ENCODE measurements around the gene FAM217B. TPM values are rescaled to one million over a fixed set of nuclear protein-coding genes. Genes with fewer than 3 reads are reported as not detected.

The FAM217B gene
- total RNA-seq, 1 donor from 2014 or later = 20.6 TPM

GRCh38 chr20:59940956-59941294 is 736 bp downstream of the FAM217B start:
- DNase-seq (ENCODE audit: low read depth) (no peak), FAIRE-seq (no peak)
- Mint-ChIP-seq H3K27ac (ENCODE audit: unreplicated experiment) (peak overlapping the region; percentile 93), H3K9me3 (ENCODE audit: unreplicated experiment) (no peaks in the 10 kb centered on the region), H3K27me3 (ENCODE audit: low read depth, unreplicated experiment) (no peaks in the 10 kb centered on the region), H3K36me3 (ENCODE audit: low read depth, unreplicated experiment) (no peaks in the 10 kb centered on the region), H3K4me3 (ENCODE audit: unreplicated experiment) (peak overlapping the region; percentile 97), H3K4me1 (ENCODE audit: low read depth, unreplicated experiment) (peaks cover 35% of the 10 kb centered on the region)
- TF ChIP-seq EZH2 (IDR thresholded peaks at IDR 0.05; ENCODE audit: insufficient read depth, low read length) = no peak
- TF ChIP-seq CTCF (IDR thresholded peaks at IDR 0.05; ENCODE audit: insufficient read depth, low read depth, low read length) = no peak
- peaks cover 14% of the 10 kb centered on the region for H4K20me1 ChIP-seq (ENCODE audit: insufficient read depth, low read length)
- no peaks in the 10 kb centered on the region for H3K27me3 ChIP-seq (ENCODE audit: insufficient read depth, low read length)
- H2AFZ ChIP-seq (ENCODE audit: low read depth, low read length) = peak overlapping the region; percentile 96
- peaks cover 19% of the 10 kb centered on the region for H3K79me2 ChIP-seq (ENCODE audit: insufficient read depth, low read length)
- peak overlapping the region; percentile 88 for H3K4me3 ChIP-seq (ENCODE audit: insufficient read depth, low read depth, low read length)
- peak overlapping the region; percentile 95 for H3K4me2 ChIP-seq (ENCODE audit: low read length)
- peak overlapping the region; percentile 90 for H3K9ac ChIP-seq (ENCODE audit: low read length)
- H3K27ac ChIP-seq (ENCODE audit: low read depth, low read length) = peak overlapping the region; percentile 85
- peaks cover 9% of the 10 kb centered on the region for H3K36me3 ChIP-seq (ENCODE audit: insufficient read depth, low read length)
- peaks cover 15% of the 10 kb centered on the region for H3K4me1 ChIP-seq (ENCODE audit: insufficient read depth, low read length)
- H3K9me3 ChIP-seq (ENCODE audit: insufficient read depth, low read depth, low read length) = no peaks in the 10 kb centered on the region

- Histone ChIP-seq H3K9me3 (ENCODE audit: insufficient read depth, low read depth, low read length) (no peaks in the 10 kb centered on the region), H3K4me1 (ENCODE audit: insufficient read depth, low read length) (peaks cover 15% of the 10 kb centered on the region), H4K20me1 (ENCODE audit: insufficient read depth, low read length) (peaks cover 10% of the 10 kb centered on the region), H3K27ac (ENCODE audit: low read depth, low read length) (no peak overlapping the region), H3K79me2 (ENCODE audit: insufficient read depth, low read length) (peaks cover 19% of the 10 kb centered on the region), H3K4me2 (ENCODE audit: low read length) (no peak overlapping the region), H3K4me3 (ENCODE audit: insufficient read depth, low read depth, low read length) (no peak overlapping the region), H2AFZ (ENCODE audit: low read depth, low read length) (no peak overlapping the region), H3K27me3 (ENCODE audit: insufficient read depth, low read length) (no peaks in the 10 kb centered on the region), H3K36me3 (ENCODE audit: insufficient read depth, low read length) (peaks cover 9% of the 10 kb centered on the region), H3K9ac (ENCODE audit: low read length) (no peak overlapping the region)
- FAIRE-seq (peak; percentile 32), DNase-seq (ENCODE audit: low read depth) (no peak)
- H3K4me3 Mint-ChIP-seq (ENCODE audit: unreplicated experiment) = no peak overlapping the region
- no peaks in the 10 kb centered on the region for H3K36me3 Mint-ChIP-seq (ENCODE audit: low read depth, unreplicated experiment)
- no peaks in the 10 kb centered on the region for H3K9me3 Mint-ChIP-seq (ENCODE audit: unreplicated experiment)
- no peaks in the 10 kb centered on the region for H3K27me3 Mint-ChIP-seq (ENCODE audit: low read depth, unreplicated experiment)
- no peak overlapping the region for H3K27ac Mint-ChIP-seq (ENCODE audit: unreplicated experiment)
- TF ChIP-seq CTCF (IDR thresholded peaks at IDR 0.05; ENCODE audit: insufficient read depth, low read depth, low read length) (no peak), EZH2 (IDR thresholded peaks at IDR 0.05; ENCODE audit: insufficient read depth, low read length) (no peak)
- peaks cover 39% of the 10 kb centered on the region for H3K4me1 Mint-ChIP-seq (ENCODE audit: low read depth, unreplicated experiment)
These were observed 2.1 kb downstream of the FAM217B start for GRCh38 chr20:59942245-59942644.

- Histone ChIP-seq H3K79me2 (ENCODE audit: insufficient read depth, low read length) (peaks cover 12% of the 10 kb centered on the region), H3K36me3 (ENCODE audit: insufficient read depth, low read length) (peaks cover 9% of the 10 kb centered on the region), H3K9me3 (ENCODE audit: insufficient read depth, low read depth, low read length) (no peaks in the 10 kb centered on the region), H4K20me1 (ENCODE audit: insufficient read depth, low read length) (no peaks in the 10 kb centered on the region), H3K27me3 (ENCODE audit: insufficient read depth, low read length) (no peaks in the 10 kb centered on the region), H2AFZ (ENCODE audit: low read depth, low read length) (no peak overlapping the region), H3K9ac (ENCODE audit: low read length) (no peak overlapping the region), H3K27ac (ENCODE audit: low read depth, low read length) (no peak overlapping the region), H3K4me1 (ENCODE audit: insufficient read depth, low read length) (no peaks in the 10 kb centered on the region), H3K4me2 (ENCODE audit: low read length) (no peak overlapping the region), H3K4me3 (ENCODE audit: insufficient read depth, low read depth, low read length) (no peak overlapping the region)
- Mint-ChIP-seq H3K27ac (ENCODE audit: unreplicated experiment) (no peak overlapping the region), H3K4me1 (ENCODE audit: low read depth, unreplicated experiment) (peaks cover 23% of the 10 kb centered on the region), H3K36me3 (ENCODE audit: low read depth, unreplicated experiment) (no peaks in the 10 kb centered on the region), H3K27me3 (ENCODE audit: low read depth, unreplicated experiment) (no peaks in the 10 kb centered on the region), H3K9me3 (ENCODE audit: unreplicated experiment) (no peaks in the 10 kb centered on the region), H3K4me3 (ENCODE audit: unreplicated experiment) (no peak overlapping the region)
- TF ChIP-seq EZH2 (IDR thresholded peaks at IDR 0.05; ENCODE audit: insufficient read depth, low read length) (no peak), CTCF (IDR thresholded peaks at IDR 0.05; ENCODE audit: insufficient read depth, low read depth, low read length) (no peak)
- FAIRE-seq (no peak), DNase-seq (ENCODE audit: low read depth) (no peak)
These were observed 4.5 kb downstream of the FAM217B start for GRCh38 chr20:59944726-59945125.

All from astrocyte (in vitro differentiated cells and primary cell).